GM23338 (cell line): ENCODE data around the gene OSBPL10.

Experiments used
- CREB1 ChIP-seq: fragments of 250-450 bp; sonication (Bioruptor Pico); IDR thresholded peaks from 2 replicates; pipeline ENCODE4 v1.5.0; 2020; ENCODE audit warnings: low read depth, mild to moderate bottlenecking, moderate library complexity
- EZH2 ChIP-seq: fragments of 200-600 bp; sonication (generic); IDR thresholded peaks from one replicate; pipeline ENCODE4 v1.8.0; 2017; ENCODE audit warnings: antibody characterized with exemption, mild to moderate bottlenecking, low read depth; ENCODE audit not compliant: unreplicated experiment
- JUNB ChIP-seq: IDR thresholded peaks from one replicate; pipeline ENCODE4 v1.6.1; 2016; ENCODE audit warnings: antibody characterized with exemption; ENCODE audit not compliant: unreplicated experiment
- NANOG ChIP-seq: IDR thresholded peaks from 2 replicates; pipeline ENCODE4 v1.6.1; 2016; ENCODE audit warnings: antibody characterized with exemption, borderline replicate concordance
- POLR2AphosphoS5 ChIP-seq: IDR thresholded peaks from 2 replicates; pipeline ENCODE4 v1.6.1; 2016; ENCODE audit warnings: antibody characterized with exemption, low read depth
- REST ChIP-seq: IDR thresholded peaks from one replicate; pipeline ENCODE4 v1.6.1; 2018; ENCODE audit warnings: antibody characterized with exemption; ENCODE audit not compliant: unreplicated experiment
- ZNF331 ChIP-seq: fragments of 250-450 bp; sonication (Bioruptor Pico); IDR thresholded peaks from 2 replicates; pipeline ENCODE4 v1.5.0; 2020; ENCODE audit warnings: low read depth, mild to moderate bottlenecking, moderate library complexity
- TF ChIP-seq, protein P1 (sequence below), 2 experiments: fragments of 200-600 bp in 1 of 2; sonication (generic) in 1 of 2; conservative IDR thresholded peaks; 2 replicates each; pipeline versions ENCODE4 v1.5.1 to v1.6.1; 2016 to 2017; ENCODE audit warnings: antibody characterized with exemption in 2 of 2, low read depth in 2 of 2, mild to moderate bottlenecking in 2 of 2, moderate library complexity in 1 of 2

DNA sequence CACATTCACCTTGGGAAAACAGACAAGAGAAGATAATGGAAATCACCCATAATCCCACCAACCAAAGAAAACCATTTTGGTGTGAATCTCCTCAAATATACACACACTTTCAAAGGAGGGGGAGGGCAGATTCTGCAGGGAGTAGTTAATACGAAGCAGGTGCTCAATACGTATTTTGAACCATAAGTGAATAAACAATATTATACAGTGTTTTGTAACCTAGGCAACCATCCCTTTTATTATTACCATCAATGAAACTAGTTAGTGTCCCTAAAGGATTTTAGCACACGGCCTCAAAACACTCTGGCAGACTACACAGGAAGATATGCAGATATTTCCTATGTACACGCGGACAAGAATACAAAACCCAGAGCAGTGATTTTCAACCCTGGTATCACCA, 6.1 kb downstream of the OSBPL10 start:
- TF ChIP-seq, protein P1, sequence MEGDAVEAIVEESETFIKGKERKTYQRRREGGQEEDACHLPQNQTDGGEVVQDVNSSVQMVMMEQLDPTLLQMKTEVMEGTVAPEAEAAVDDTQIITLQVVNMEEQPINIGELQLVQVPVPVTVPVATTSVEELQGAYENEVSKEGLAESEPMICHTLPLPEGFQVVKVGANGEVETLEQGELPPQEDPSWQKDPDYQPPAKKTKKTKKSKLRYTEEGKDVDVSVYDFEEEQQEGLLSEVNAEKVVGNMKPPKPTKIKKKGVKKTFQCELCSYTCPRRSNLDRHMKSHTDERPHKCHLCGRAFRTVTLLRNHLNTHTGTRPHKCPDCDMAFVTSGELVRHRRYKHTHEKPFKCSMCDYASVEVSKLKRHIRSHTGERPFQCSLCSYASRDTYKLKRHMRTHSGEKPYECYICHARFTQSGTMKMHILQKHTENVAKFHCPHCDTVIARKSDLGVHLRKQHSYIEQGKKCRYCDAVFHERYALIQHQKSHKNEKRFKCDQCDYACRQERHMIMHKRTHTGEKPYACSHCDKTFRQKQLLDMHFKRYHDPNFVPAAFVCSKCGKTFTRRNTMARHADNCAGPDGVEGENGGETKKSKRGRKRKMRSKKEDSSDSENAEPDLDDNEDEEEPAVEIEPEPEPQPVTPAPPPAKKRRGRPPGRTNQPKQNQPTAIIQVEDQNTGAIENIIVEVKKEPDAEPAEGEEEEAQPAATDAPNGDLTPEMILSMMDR (conservative IDR thresholded peaks at IDR 0.05; ENCODE audit: low read depth in 2 of 2) = no peak
- TF ChIP-seq POLR2AphosphoS5 = no peak
- TF ChIP-seq JUNB = no peak
- TF ChIP-seq REST = no peak
- no peak for TF ChIP-seq NANOG
- TF ChIP-seq CREB1 (CRISPR knock-in tag) = no peak
- no peak for TF ChIP-seq EZH2
- no peak for TF ChIP-seq ZNF331 (CRISPR knock-in tag)
